Measurements from ENCODE around the gene CACNA1C.

CACNA1C gene

DNA sequence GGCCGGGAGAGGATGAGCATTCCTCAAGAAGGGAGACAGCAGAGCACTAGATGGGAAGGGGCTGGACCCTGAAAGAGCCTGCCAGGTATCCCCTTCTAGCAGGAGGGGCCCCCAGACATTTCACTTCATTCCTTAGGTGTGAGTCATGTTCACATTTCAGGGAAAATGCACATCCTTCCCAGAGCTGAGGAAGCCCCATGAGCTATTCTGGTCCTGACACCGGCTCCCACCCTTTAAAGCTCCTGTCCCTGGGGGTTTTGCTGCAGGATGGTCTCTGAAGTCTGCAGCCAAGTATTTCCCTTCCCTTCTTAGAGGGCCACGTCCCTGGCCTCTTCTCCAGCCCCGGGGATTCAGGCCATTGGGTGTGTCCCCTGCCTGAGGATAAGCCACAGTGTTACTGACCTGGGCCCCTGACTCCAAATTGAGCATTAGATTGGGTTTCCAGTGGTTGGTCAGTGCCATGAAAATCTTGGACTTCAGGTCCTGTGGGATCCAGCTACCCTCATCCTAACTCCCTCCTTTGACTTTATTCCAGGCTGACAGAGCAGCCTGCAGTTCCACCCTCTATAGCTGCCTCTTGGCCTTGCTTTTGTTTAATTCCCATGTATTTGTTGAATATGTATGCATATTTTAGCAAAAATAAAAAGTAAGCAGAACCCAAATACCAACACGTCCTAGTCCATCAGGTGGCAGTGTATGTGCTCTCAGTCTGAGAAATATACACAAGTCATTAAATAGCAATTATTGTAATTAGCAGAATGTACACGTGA, 267.1 kb downstream of the CACNA1C start:
- no peaks in the 10 kb centered on the region for H4K20me1 ChIP-seq (ENCODE audit: insufficient read depth)
- H3K36me3 ChIP-seq (ENCODE audit: insufficient read depth): no peaks in the 10 kb centered on the region
- H3K4me1 ChIP-seq (ENCODE audit: low read depth, poor library complexity, severe bottlenecking): no peaks in the 10 kb centered on the region
- no peak overlapping the region for H3K9ac ChIP-seq
- no peaks in the 10 kb centered on the region for H3K79me2 ChIP-seq (ENCODE audit: insufficient read depth, low read depth)
- no peak overlapping the region for H3K27ac ChIP-seq
- H3K4me3 ChIP-seq (IDR thresholded peaks at IDR 0.05; ENCODE audit: insufficient read depth, low read depth, low read length): no peak overlapping the region
- H2AFZ ChIP-seq (ENCODE audit: low read depth): no peak overlapping the region
- H3K4me2 ChIP-seq: no peak overlapping the region
- H3K27me3 ChIP-seq (ENCODE audit: insufficient read depth, low read depth): no peaks in the 10 kb centered on the region
- TF ChIP-seq, protein P1, sequence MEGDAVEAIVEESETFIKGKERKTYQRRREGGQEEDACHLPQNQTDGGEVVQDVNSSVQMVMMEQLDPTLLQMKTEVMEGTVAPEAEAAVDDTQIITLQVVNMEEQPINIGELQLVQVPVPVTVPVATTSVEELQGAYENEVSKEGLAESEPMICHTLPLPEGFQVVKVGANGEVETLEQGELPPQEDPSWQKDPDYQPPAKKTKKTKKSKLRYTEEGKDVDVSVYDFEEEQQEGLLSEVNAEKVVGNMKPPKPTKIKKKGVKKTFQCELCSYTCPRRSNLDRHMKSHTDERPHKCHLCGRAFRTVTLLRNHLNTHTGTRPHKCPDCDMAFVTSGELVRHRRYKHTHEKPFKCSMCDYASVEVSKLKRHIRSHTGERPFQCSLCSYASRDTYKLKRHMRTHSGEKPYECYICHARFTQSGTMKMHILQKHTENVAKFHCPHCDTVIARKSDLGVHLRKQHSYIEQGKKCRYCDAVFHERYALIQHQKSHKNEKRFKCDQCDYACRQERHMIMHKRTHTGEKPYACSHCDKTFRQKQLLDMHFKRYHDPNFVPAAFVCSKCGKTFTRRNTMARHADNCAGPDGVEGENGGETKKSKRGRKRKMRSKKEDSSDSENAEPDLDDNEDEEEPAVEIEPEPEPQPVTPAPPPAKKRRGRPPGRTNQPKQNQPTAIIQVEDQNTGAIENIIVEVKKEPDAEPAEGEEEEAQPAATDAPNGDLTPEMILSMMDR (conservative IDR thresholded peaks at IDR 0.05; ENCODE audit: low read depth, low read length): no peak

DNA sequence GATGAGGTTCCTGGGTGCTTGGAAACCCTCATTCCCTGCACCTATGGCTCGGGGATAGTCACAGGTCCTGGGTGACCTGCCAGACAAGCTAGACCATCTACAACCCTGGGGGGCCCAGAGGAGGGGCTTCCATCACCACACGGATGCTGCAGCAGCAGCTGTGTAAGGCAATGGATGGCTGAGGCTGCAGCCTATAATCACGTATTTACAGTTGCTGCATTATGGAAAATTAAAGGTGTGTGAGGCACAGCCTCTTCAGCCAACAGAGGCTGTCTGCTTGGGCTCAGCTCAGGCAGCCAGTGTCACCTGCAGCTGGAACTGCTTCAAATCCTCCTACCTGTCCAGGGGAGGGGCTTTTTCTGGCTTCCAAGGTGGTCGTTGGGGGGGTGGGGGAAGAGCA, 268.1 kb downstream of the CACNA1C start:
- H4K20me1 ChIP-seq (ENCODE audit: insufficient read depth): no peaks in the 10 kb centered on the region
- H3K27me3 ChIP-seq (ENCODE audit: insufficient read depth, low read depth): no peaks in the 10 kb centered on the region
- no peaks in the 10 kb centered on the region for H3K36me3 ChIP-seq (ENCODE audit: insufficient read depth)
- H3K4me3 ChIP-seq (IDR thresholded peaks at IDR 0.05; ENCODE audit: insufficient read depth, low read depth, low read length): no peak overlapping the region
- H3K4me2 ChIP-seq: no peak overlapping the region
- no peak overlapping the region for H3K27ac ChIP-seq
- TF ChIP-seq, protein P1 (conservative IDR thresholded peaks at IDR 0.05; ENCODE audit: low read depth, low read length): no peak
- no peaks in the 10 kb centered on the region for H3K4me1 ChIP-seq (ENCODE audit: low read depth, poor library complexity, severe bottlenecking)
- H3K9ac ChIP-seq: no peak overlapping the region
- H3K79me2 ChIP-seq (ENCODE audit: insufficient read depth, low read depth): no peaks in the 10 kb centered on the region
- no peak overlapping the region for H2AFZ ChIP-seq (ENCODE audit: low read depth)

DNA sequence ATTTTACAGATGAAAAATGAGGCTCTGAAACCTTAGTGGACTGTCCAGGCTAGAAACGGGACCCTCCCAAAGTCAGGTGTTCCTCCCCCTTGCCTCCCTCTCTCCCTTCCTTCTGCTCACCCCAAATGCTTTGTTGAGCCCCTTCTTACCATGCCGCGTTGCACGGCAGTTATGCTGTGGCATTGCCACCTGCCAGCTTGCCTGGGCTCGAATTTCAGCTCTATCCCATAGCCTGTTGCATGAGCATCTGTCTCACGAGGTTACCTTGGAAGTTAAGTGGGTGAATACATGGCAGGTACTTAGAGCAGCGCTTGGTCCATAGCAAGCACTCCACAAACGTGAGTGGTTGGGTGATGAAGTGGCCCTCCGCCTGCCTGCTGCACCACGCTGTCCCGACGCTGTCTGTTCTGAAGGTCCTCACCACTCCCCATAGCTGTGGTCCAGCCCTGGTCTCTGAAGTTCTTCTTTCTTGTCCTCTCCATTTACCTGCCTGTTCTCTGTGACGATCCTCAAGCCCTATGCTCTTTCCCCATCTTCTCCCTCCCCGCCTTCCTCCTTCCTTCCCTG, 269.9 kb downstream of the CACNA1C start:
- Histone ChIP-seq H2AFZ (ENCODE audit: low read depth) (no peak overlapping the region), H3K4me2 (no peak overlapping the region), H3K79me2 (ENCODE audit: insufficient read depth, low read depth) (no peaks in the 10 kb centered on the region), H3K27ac (no peak overlapping the region), H3K27me3 (ENCODE audit: insufficient read depth, low read depth) (no peaks in the 10 kb centered on the region), H3K4me1 (ENCODE audit: low read depth, poor library complexity, severe bottlenecking) (no peaks in the 10 kb centered on the region), H3K36me3 (ENCODE audit: insufficient read depth) (no peaks in the 10 kb centered on the region), H4K20me1 (ENCODE audit: insufficient read depth) (no peaks in the 10 kb centered on the region), H3K9ac (no peak overlapping the region), H3K4me3 (IDR thresholded peaks at IDR 0.05; ENCODE audit: insufficient read depth, low read depth, low read length) (no peak overlapping the region)
- TF ChIP-seq, protein P1 (conservative IDR thresholded peaks at IDR 0.05; ENCODE audit: low read depth, low read length): no peak

DNA sequence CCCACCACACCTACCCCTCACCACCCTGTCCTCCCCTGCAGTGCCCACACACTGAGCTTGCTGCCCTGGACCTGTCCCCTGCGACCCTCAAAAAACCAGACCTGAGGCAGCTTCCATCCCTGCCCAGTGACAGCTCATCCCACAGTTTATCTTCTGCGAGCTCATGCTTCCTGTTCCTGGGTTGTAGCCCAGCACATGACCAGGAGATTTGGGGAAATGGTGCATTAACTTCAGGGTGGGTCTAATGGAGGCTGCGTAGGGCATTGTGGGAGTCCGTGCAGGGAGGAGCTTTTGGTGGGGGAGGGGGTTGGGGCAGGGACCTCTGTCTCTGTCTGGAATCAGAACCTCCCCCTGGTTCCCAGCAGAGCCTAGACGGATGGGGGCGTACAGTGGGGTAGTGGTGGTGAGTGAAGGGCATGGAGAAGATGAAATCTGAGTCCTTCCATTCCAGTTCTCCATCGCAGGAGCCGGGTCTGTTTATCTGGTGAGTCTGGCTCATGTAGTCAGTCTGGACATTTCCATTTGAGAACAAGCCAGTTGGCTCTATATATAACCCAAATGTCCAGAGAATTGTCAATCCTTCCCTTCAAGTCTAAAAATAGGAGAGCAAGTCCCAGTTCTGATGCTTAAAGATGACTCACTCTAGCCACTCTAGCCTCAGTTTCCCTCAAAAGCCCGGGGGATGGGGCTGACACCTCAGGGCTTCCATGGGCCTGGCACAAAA, 270.9 kb downstream of the CACNA1C start:
- no peak overlapping the region for H3K4me3 ChIP-seq (IDR thresholded peaks at IDR 0.05; ENCODE audit: insufficient read depth, low read depth, low read length)
- H3K36me3 ChIP-seq (ENCODE audit: insufficient read depth): no peaks in the 10 kb centered on the region
- no peak overlapping the region for H2AFZ ChIP-seq (ENCODE audit: low read depth)
- TF ChIP-seq, protein P1 (conservative IDR thresholded peaks at IDR 0.05; ENCODE audit: low read depth, low read length): no peak
- H3K4me1 ChIP-seq (ENCODE audit: low read depth, poor library complexity, severe bottlenecking): no peaks in the 10 kb centered on the region
- no peaks in the 10 kb centered on the region for H4K20me1 ChIP-seq (ENCODE audit: insufficient read depth)
- no peak overlapping the region for H3K27ac ChIP-seq
- H3K79me2 ChIP-seq (ENCODE audit: insufficient read depth, low read depth): no peaks in the 10 kb centered on the region
- no peak overlapping the region for H3K9ac ChIP-seq
- H3K27me3 ChIP-seq (ENCODE audit: insufficient read depth, low read depth): no peaks in the 10 kb centered on the region
- no peak overlapping the region for H3K4me2 ChIP-seq
